ENCODE results near the gene OXTR. TPM values are rescaled to one million over a fixed set of nuclear protein-coding genes. Genes with fewer than 3 reads are reported as not detected.

OXTR gene
- total and polyA plus RNA-seq, 4 donors, result 1.6 to 5.6 (median 4.1) TPM

Other genes starting within 250 kb of the OXTR start
- gene SSUH2, start 124.8 kb downstream of the OXTR start, total RNA-seq, result under 1 TPM; 0.79 to 0.88 TPM
- 1 to 10 TPM; 1.6 to 2.3 TPM for gene SSUH2, start 124.8 kb downstream of the OXTR start, polyA plus RNA-seq (ENCODE audit: insufficient read length in 2 of 2)
- under 1 TPM; 0.11 to 0.30 TPM for gene CAV3, start 35.8 kb downstream of the OXTR start, total RNA-seq
- gene CAV3, start 35.8 kb downstream of the OXTR start, polyA plus RNA-seq (ENCODE audit: insufficient read length in 2 of 2), result under 1 TPM in 1 of 2 donors, not detected in 1; 0.59 TPM
- gene RAD18, start 193.9 kb upstream of the OXTR start, total RNA-seq, result 10 to 100 TPM in 1 of 2 donors, 1 to 10 TPM in 1; 9.6 to 19.1 TPM
- gene RAD18, start 193.9 kb upstream of the OXTR start, polyA plus RNA-seq (ENCODE audit: insufficient read length in 2 of 2), result 1 to 10 TPM; 5.2 to 8.1 TPM

Data from spinal cord (tissue), 4 donors.